Left lung (tissue), 10 donors: ENCODE results near the gene CRB2. TPM values are rescaled to one million over a fixed set of nuclear protein-coding genes. Genes with fewer than 3 reads are reported as not detected.

Experiments
- ATAC-seq: fragments of 200-7000 bp; cut with Tn5 transposase; one replicate; pipeline ENCODE4 v1.9.1; 2020; ENCODE audit warnings: moderate library complexity
- DNase-seq, 4 donors: peaks; one replicate each; pipeline ENCODE4 v3.0.0-alpha.2; 2013 to 2020
- H3K27ac ChIP-seq, 2 donors: fragments of 200-600 bp; sonication (generic) in 1 of 2; one replicate each; pipeline versions ENCODE4 v1.5.0 to v1.8.0; 2020 to 2021
- H3K27me3 ChIP-seq, 2 donors: fragments of 200-600 bp; sonication (generic) in 1 of 2; one replicate each; pipeline versions ENCODE4 v1.5.0 to v1.8.0; 2020 to 2021
- H3K36me3 ChIP-seq, 2 donors: fragments of 200-600 bp; sonication (generic) in 1 of 2; one replicate each; pipeline versions ENCODE4 v1.5.0 to v1.8.0; 2020 to 2021
- H3K4me1 ChIP-seq, 2 donors: fragments of 200-600 bp; one replicate each; pipeline ENCODE4 v1.8.0; 2021
- H3K4me3 ChIP-seq, 2 donors: fragments of 200-600 bp; sonication (generic) in 1 of 2; one replicate each; pipeline versions ENCODE4 v1.5.0 to v1.8.0; 2020 to 2021; ENCODE audit warnings: mild to moderate bottlenecking in 1 of 2
- H3K9me3 ChIP-seq, 2 donors: fragments of 200-600 bp; sonication (generic) in 1 of 2; one replicate each; pipeline versions ENCODE4 v1.5.0 to v1.8.0; 2020 to 2021
- intact Hi-C, 2 donors: fragments of 100-400 bp; cut with DNase I; formaldehyde crosslinking; loops; one replicate each; pipeline versions ENCODE4 v1.11.2 to v1.14.2; 2022
- polyA plus RNA-seq, 6 donors: library from polyadenylated mRNA; unstranded; fragments of 120-200 nt; gene quantifications; one replicate each; pipeline ENCODE4 v1.2.1, GENCODE V29; 2013; ENCODE audit not compliant: insufficient read length in 6 of 6
- total RNA-seq, 2 donors: library from RNA; stranded (reverse); fragmentation: NEBNext Ultra II Directional; extraction: Animal tissue kit (Norgen Biotek cat#: 25700); gene quantifications; one replicate each; pipeline ENCODE4 v1.2.1, GENCODE V29; 2021
- TF ChIP-seq, protein P1 (sequence below), 2 donors: fragments of 200-600 bp; sonication (generic) in 1 of 2; IDR thresholded peaks; one replicate each; pipeline versions ENCODE4 v1.5.0 to v1.8.0; 2021; ENCODE audit warnings: antibody characterized with exemption in 2 of 2
- donor health status: DM: no; HTN: yes; CAD: no.
- donor health status: DM: no; HTN: no; CAD: no.

Gene CRB2
- total and polyA plus RNA-seq, 8 donors = 0.08 to 0.58 (median 0.34) TPM

- H3K4me1 ChIP-seq = peaks cover 0 to 5% of the 10 kb centered on the region in 2 donors
- H3K27ac ChIP-seq = no peak overlapping the region
- no peak for ATAC-seq
- intact Hi-C loops = loop anchor here in 1 of 2 donors (10.0 kb wide), 1 partner anchor 270 kb away; no protein-coding TSS in a partner anchor
- H3K36me3 ChIP-seq = no peaks in the 10 kb centered on the region
- DNase-seq = no peak
- peaks cover 0 to 49% of the 10 kb centered on the region in 2 donors for H3K27me3 ChIP-seq
- H3K4me3 ChIP-seq = no peak overlapping the region
- TF ChIP-seq, protein P1, sequence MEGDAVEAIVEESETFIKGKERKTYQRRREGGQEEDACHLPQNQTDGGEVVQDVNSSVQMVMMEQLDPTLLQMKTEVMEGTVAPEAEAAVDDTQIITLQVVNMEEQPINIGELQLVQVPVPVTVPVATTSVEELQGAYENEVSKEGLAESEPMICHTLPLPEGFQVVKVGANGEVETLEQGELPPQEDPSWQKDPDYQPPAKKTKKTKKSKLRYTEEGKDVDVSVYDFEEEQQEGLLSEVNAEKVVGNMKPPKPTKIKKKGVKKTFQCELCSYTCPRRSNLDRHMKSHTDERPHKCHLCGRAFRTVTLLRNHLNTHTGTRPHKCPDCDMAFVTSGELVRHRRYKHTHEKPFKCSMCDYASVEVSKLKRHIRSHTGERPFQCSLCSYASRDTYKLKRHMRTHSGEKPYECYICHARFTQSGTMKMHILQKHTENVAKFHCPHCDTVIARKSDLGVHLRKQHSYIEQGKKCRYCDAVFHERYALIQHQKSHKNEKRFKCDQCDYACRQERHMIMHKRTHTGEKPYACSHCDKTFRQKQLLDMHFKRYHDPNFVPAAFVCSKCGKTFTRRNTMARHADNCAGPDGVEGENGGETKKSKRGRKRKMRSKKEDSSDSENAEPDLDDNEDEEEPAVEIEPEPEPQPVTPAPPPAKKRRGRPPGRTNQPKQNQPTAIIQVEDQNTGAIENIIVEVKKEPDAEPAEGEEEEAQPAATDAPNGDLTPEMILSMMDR (IDR thresholded peaks at IDR 0.05) = no peak
- H3K9me3 ChIP-seq = no peaks in the 10 kb centered on the region
Observed at GRCh38 chr9:123354806-123355508, 1.0 kb upstream of the CRB2 start.

DNA sequence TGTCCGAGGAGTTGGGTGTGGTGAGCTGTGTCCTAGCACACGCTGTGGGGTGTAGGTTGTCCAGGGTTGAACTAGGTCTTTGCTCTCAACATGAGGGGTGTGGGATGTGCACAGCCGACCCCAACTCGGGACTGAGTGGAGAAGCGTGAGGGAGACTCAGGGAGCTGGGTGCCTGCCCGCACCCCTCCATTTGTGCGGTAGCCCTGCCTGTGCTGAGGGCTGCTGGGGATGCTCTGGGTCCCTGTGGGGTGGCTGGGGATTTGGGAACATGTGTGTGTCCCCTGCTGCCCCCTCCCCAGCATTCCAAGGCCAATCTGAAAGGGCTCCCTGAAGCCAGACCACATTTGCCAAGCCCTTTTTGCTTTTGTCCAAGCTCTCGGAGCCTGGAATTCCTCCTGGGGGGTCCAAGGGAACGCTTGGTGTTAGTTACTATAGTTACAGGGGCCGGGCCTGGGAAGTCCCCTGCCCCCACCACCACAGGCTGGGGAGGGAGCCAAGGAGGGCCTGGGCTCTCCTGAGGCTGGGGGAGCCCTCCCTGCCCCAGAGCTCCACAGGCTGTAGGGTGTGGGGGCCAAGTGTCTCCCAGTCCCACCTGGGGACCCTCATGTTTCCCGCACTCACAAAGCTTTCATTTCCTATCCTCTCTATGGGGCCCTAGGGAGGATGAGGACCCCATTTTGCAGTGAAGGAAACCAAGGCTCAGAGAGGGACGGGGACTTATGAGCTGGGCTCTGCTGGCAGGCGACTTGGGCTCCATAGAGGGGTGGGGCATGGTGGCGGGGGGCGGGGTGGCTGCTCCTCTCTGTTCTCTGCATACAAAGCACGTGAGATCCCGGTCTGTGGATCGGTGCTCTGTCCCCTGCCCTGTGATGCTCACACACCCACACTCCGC is 1.1 kb downstream of the CRB2 start:
- ATAC-seq = no peak
- Histone ChIP-seq H3K27ac (no peak overlapping the region), H3K27me3 (peaks cover 0 to 50% of the 10 kb centered on the region in 2 donors), H3K4me3 (no peak overlapping the region), H3K36me3 (no peaks in the 10 kb centered on the region), H3K9me3 (no peaks in the 10 kb centered on the region), H3K4me1 (peaks cover 0 to 5% of the 10 kb centered on the region in 2 donors)
- intact Hi-C loops = loop anchor here in 1 of 2 donors (10.0 kb wide), 1 partner anchor 272 kb away; no protein-coding TSS in a partner anchor
- TF ChIP-seq, protein P1 (IDR thresholded peaks at IDR 0.05) = no peak
- no peak for DNase-seq

DNA sequence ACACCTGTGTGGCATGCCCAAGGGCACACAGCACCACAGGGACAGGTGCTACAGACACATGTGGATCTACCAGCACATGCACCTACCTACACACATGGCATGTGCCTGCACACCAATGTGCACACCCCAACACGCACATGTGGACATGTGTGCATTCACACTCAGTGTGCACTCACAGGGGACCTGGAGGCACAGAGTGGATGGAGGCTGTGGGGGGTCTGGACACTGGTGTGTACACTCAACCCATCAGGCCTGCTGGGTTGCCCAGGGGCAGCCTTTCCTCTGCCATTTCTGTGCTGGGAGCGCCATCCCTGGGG is 1.7 kb downstream of the CRB2 start:
- DNase-seq (no peak), ATAC-seq (no peak)
- intact Hi-C loops = loop anchor here in 1 of 2 donors (10.0 kb wide), 1 partner anchor 273 kb away; no protein-coding TSS in a partner anchor
- no peak overlapping the region for H3K27ac ChIP-seq
- no peaks in the 10 kb centered on the region for H3K9me3 ChIP-seq
- no peaks in the 10 kb centered on the region for H3K36me3 ChIP-seq
- peaks cover 0 to 5% of the 10 kb centered on the region in 2 donors for H3K4me1 ChIP-seq
- TF ChIP-seq, protein P1 (IDR thresholded peaks at IDR 0.05) = no peak
- H3K27me3 ChIP-seq = peaks cover 0 to 56% of the 10 kb centered on the region in 2 donors
- H3K4me3 ChIP-seq = no peak overlapping the region

DNA sequence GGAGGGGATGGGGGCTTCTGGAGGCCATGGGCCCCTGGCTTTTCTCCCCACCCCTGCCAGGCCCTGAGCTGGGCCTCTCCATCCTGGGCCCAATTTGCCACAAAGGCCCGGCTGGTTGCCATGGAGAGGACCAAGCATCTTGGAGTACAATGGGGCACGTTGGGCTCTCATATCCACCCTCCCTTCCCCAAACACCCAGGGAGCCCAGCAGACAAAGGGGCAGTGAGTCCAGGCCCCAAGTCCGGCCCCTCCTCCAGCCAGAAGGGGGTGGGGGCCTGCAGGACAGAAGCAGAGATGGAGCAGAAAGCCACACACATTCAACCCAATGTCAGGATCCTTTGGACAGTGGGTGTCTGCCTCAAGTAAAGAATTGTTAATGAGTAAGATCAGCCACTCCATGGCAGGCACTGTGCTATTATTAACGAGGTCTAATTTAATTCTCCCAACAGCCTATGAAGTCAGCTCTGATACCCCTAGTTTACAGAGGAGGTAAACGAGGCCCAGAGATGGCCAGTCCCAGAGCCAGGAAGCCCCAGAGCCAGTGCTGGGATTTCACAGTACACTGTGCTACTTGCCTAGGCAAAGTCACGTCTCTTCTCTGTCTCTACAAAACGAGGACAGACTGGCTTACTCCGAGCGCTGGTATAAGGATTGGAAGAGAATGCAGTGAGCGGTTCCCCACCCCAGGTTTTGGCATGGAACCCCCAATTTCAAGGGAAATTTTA is 2.3 kb downstream of the CRB2 start:
- DNase-seq = no peak

More for the DNA sequence above, 2.3 kb downstream of the CRB2 start:
- TF ChIP-seq, protein P1 (IDR thresholded peaks at IDR 0.05) = no peak
- Histone ChIP-seq H3K27ac (no peak overlapping the region), H3K9me3 (no peaks in the 10 kb centered on the region), H3K4me1 (peaks cover 0 to 5% of the 10 kb centered on the region in 2 donors), H3K4me3 (no peak overlapping the region), H3K27me3 (peaks cover 0 to 51% of the 10 kb centered on the region in 2 donors), H3K36me3 (no peaks in the 10 kb centered on the region)
- intact Hi-C loops = loop anchor here in 1 of 2 donors (10.0 kb wide), 1 partner anchor 274 kb away; no protein-coding TSS in a partner anchor
- ATAC-seq = no peak
